AG04449 (cell line): ENCODE results near the gene CDK16.
A peak's percentile ranks its signal among the peaks of the same experiment; 100 is the strongest.

Source experiments
- CTCF ChIA-PET: fragments of 350-600 bp; formaldehyde crosslinking; extraction: SDS; loops from one replicate; lab custom pipeline; 2021; ENCODE audit warnings: antibody characterized with exemption; lab: Yijun Ruan, JAX
- POLR2A ChIA-PET: fragments of 400-600, 350-600 bp; formaldehyde crosslinking; extraction: SDS; loops from one replicate; lab custom pipeline; 2020; ENCODE audit warnings: antibody characterized with exemption, inconsistent platforms; lab: Yijun Ruan, JAX
- DNase-seq: peaks from one replicate; pipeline ENCODE4 v3.0.0-alpha.2; 2010; ENCODE audit warnings: low read depth, low spot score
- H3K4me3 ChIP-seq: 2 replicates; pipeline ENCODE4 v1.5.1; 2011; ENCODE audit warnings: low read depth, mild to moderate bottlenecking, control low read depth, low read length
- TF ChIP-seq, protein P1 (sequence below): IDR thresholded peaks from one replicate; pipeline ENCODE4 v1.5.1; 2011; ENCODE audit warnings: mild to moderate bottlenecking, moderate library complexity, low read length, control low read depth, inconsistent platforms; ENCODE audit not compliant: insufficient read depth; ENCODE audit errors: missing control alignments

Gene CDK16

GRCh38 chrX:47264483-47265173 lies 46.1 kb downstream of the CDK16 start:
- H3K4me3 ChIP-seq: no peak overlapping the region
- no peak for DNase-seq
- ChIA-PET CTCF (no interaction called here), POLR2A (no interaction called here)
- TF ChIP-seq, protein P1, sequence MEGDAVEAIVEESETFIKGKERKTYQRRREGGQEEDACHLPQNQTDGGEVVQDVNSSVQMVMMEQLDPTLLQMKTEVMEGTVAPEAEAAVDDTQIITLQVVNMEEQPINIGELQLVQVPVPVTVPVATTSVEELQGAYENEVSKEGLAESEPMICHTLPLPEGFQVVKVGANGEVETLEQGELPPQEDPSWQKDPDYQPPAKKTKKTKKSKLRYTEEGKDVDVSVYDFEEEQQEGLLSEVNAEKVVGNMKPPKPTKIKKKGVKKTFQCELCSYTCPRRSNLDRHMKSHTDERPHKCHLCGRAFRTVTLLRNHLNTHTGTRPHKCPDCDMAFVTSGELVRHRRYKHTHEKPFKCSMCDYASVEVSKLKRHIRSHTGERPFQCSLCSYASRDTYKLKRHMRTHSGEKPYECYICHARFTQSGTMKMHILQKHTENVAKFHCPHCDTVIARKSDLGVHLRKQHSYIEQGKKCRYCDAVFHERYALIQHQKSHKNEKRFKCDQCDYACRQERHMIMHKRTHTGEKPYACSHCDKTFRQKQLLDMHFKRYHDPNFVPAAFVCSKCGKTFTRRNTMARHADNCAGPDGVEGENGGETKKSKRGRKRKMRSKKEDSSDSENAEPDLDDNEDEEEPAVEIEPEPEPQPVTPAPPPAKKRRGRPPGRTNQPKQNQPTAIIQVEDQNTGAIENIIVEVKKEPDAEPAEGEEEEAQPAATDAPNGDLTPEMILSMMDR: no peak

DNA sequence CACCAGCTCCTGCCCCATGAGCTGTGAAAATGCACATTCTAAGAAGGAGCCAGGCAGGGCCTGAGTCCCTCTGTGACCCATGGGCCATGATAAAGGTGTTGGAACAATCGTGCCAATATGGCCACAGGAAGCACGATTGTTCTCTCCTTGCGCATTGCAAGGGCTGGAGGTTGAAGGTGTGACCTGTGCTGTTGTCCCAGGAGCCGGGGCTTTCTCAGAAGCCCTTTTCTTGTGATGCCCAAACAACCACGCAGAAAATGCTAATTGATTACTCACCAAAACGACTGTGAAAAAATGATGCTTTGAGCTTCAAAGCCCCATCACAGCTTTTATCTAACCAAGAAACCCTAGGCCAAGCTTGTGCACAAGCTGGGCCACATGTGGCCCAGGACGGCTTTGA lies 48.2 kb downstream of the CDK16 start:
- CTCF ChIA-PET: no interaction called here
- DNase-seq: no peak
- TF ChIP-seq, protein P1: no peak
- POLR2A ChIA-PET: no interaction called here
- H3K4me3 ChIP-seq: no peak overlapping the region

DNA sequence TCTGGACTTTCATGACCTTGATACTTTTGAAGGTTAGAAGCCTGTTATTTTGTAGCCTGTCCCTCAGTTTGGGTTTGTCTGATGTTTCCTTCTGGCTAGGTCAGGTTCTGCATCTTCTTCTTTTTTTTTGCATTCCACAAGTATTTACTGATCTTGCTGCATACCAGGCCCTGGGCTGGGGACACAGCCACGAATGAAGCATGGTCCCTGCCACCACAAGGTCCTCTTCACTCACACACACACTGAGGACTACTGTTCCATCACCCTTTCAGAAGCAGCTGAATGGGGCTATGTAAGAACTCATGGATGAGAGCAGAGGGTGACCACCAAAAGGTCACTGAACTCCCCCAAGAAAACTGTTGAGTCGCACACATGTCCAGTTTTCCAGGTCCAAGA lies 53.5 kb downstream of the CDK16 start:
- TF ChIP-seq, protein P1: no peak
- ChIA-PET CTCF (interaction anchor here (0.6 kb wide), 1 partner anchor 109 kb away, joined by 3 read pairs; no protein-coding TSS in a partner anchor), POLR2A (interaction anchor here (0.6 kb wide), 1 partner anchor 113 kb away, joined by 5 read pairs; no protein-coding TSS in a partner anchor)
- DNase-seq: no peak
- no peak overlapping the region for H3K4me3 ChIP-seq

DNA sequence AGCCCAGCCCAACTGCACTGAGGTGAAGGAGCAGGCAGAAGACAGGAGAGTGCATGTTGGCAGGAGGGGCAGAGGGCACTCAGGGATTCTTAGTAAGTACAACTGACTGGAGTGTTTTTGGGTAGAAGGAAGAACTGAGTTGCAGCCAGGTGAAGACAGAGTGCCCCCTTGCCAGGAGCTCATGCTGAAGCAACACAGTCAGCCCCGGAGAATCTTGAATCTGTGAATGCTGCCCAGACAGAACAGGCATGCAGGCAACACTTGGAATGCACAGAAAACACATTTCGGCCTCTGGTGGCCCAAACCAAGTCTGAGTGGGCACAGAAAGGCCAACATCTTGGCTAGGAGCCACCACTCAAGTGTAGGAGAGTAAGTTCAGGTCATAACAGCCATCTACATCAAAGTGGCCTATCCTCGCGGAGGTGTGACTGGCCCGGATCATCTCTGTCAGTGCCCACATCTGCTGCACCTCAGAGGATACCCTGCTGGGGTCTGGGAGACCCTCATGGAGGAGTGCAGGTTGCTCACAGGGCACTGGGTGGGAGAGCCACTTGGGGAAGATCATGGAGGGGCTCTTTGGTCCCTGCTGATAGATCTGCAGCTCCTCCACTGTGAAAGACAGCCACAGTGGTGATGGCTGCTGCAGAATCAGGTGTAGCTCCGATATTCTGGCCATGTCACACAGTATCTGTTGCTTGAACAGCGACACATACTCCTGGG lies 54.7 kb downstream of the CDK16 start:
- no peak overlapping the region for H3K4me3 ChIP-seq
- TF ChIP-seq, protein P1: no peak
- no peak for DNase-seq
- CTCF ChIA-PET: no interaction called here
- POLR2A ChIA-PET: no interaction called here

DNA sequence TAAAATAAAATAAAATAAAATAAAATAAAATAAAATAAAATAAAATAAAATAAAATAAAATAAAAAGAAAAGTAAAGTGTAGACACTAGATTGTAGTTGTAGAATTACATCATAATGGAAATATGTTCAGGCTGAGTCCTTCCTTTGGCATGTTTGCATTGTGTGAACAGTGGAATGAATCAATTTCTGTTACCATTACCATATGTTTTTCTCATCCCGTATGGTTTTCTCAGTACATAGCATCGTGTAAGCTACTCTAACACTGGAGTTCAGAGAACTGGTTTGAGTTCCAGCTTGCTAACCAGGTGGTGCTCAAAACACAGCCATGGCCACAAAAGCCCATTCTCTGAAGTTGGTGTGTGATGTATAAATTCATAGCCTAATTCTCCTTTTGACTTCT lies 60.2 kb downstream of the CDK16 start:
- H3K4me3 ChIP-seq: no peak overlapping the region
- TF ChIP-seq, protein P1: no peak
- ChIA-PET CTCF (interaction anchor here (0.7 to 1.2 kb wide), 2 partner anchors 34 to 35 kb away, joined by 3 read pairs; no protein-coding TSS in a partner anchor), POLR2A (no interaction called here)
- peak; percentile 21 for DNase-seq
